Peyer's patch (tissue), 4 donors: ENCODE measurements around the gene MYH7.

ENCODE experiments used
- CTCF ChIP-seq, 6 experiments: fragments of 450-650 bp in 4 of 6; fragments of 200-600 bp in 2 of 6; sonication (generic) in 1 of 6; IDR thresholded peaks; one replicate each; pipeline ENCODE4 v1.5.1; 2017 to 2019; ENCODE audit warnings: antibody characterized with exemption in 6 of 6, mild to moderate bottlenecking in 3 of 6, moderate library complexity in 1 of 6
- POLR2A ChIP-seq, 2 donors: fragments of 450-650 bp; IDR thresholded peaks; one replicate each; pipeline ENCODE4 v1.5.1; 2017; ENCODE audit warnings: antibody characterized with exemption in 2 of 2, mild to moderate bottlenecking in 2 of 2, moderate library complexity in 2 of 2

GRCh38 chr14:23396126-23396525, 39.3 kb downstream of the MYH7 start:
- TF ChIP-seq CTCF (IDR thresholded peaks at IDR 0.05) = no peak
- no peak for TF ChIP-seq POLR2A (IDR thresholded peaks at IDR 0.05)
